HUDEP-2 (cell line): ENCODE measurements around the gene CABLES2.
"Not testable (repeated sequence)": the region's sequence is repeated elsewhere in the genome, so short reads cannot be mapped to it uniquely, and the experiment has no call there.

Source experiments
- DNase-seq, 76 experiments: peaks; one replicate each; lab custom pipeline; 2025; ENCODE audit not compliant: unreplicated experiment in 76 of 76; lab: John Stamatoyannopoulos, UW

The CABLES2 gene

DNA sequence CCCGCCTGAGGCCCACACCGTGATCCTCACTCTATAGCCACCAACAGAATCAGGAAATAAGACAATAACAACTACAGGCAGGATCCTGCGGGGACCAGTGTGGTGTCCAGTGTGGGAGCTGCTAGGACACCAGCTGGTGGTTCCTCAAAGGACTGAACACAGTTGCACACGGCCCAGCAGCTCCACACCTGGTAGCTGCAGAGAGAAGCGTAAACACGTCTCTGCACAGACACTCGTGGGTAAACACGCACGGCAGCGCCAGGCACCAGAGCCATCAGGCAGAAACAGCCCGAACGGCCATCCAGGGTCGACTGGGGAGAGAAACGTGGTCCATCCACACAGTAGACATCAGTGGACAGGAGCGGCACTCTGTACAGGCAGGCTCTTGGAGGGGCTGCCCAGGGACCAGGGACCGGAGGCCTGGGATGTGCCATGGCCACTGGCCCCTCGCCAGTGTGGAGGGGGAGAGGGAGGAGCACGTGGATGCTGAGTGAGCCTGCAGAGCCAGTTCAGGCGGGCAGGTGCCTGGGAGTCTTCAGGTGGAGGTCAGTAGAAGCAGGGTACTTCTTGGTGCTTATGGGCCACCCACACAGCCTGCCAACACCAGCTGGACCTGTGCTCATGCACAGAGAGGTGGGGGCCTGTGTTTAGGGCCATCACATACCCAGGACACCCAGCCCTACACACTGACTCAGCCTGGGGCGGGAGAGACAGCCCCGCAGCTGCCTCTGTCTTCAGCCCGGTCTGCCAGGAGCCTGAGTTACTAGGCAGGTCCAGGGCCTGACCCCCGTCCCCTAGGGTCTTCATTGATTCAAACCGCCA is 32.5 kb downstream of the CABLES2 start:
- no peak for DNase-seq

DNA sequence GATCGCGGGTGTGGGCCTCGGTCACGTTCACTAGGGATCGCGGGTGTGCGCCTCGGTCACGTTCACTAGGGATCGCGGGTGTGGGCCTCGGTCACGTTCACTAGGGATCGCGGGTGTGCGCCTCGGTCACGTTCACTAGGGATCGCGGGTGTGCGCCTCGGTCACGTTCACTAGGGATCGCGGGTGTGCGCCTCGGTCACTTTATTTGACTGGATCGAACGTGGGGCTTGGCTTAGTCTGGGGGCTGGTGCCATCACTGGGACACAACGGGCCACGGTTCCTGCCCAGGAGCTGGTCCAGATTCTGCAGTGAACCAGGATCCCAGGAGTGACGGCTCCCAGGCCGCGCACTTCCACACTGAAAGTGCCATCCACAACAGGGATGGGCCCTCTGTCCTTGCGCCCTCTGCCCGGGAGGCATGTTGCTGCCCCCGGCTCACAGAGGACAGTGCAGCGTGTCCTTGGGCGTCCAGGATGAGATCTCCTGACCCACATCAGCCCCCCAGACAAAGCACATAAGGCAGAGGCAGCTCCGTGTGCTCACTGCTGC is 33.4 kb downstream of the CABLES2 start:
- DNase-seq = not testable (repeated sequence)

DNA sequence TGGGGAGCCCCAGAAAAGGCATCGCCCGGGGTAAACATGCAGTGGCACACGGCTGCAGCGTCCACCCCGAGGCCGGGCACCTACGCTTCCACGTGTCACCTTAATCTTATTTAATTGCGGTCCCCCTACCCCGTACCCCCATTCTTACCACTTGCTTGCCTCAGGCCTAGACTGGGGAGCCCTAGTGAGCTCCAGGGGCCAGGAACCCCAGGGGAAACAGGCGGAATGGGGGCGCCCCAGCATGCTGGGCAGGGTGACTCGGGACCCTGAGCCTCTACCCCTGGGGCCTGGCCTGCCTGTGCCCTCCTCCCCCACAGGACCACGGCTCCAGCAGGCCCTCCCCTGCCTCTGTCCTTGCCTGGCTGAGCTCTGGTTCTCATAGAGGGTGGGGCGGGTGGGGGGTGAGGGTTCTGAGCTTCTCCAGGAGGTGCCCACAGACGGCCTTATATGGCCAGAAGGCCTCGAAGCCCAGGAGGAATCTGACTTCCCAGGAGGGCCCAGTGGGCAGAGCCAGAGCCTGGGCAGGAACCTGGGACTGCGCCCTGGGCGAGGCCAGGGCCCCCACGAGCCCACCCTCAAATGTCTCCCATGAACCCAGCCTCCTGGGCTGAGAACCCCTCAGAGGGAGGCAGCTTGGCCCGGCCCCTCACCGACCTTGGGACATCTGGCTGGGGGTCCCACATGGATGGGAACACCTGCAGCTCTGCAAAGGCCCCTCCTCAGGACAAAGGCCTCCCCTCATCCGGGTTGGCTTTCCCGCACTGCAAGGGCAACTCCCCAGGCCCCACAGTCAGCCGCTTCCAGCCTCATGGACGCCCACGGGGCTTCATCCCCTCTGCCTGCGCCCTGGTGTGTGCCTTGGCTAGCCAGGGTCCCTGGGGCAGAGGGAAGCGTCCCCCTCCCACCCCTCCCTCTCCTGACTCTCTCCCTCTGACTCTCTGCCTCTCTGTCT is 34.8 kb downstream of the CABLES2 start:
- no peak for DNase-seq

DNA sequence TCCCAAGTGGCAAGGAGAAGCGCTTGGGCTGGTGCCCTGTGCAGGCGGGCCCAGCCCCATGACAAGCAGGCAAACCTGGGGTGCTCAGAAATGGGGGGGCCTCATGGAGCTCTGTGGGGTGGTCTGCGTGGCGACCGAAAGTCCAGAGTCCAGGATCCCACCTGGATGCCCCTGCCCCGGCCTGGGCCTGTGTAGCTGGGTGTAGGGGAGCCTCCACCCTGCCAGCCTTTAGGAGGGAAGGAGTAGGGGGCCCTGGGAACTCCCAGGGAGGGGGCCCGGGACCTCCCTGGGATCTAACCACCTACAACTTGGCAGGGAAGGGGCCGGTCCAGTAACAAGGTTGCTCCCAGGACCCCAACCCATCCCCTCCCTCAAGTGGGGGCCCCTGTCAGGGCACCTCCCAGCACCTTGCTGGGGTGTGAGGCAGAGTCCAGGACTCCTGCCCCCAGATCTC is 35.5 kb downstream of the CABLES2 start:
- DNase-seq = no peak

DNA sequence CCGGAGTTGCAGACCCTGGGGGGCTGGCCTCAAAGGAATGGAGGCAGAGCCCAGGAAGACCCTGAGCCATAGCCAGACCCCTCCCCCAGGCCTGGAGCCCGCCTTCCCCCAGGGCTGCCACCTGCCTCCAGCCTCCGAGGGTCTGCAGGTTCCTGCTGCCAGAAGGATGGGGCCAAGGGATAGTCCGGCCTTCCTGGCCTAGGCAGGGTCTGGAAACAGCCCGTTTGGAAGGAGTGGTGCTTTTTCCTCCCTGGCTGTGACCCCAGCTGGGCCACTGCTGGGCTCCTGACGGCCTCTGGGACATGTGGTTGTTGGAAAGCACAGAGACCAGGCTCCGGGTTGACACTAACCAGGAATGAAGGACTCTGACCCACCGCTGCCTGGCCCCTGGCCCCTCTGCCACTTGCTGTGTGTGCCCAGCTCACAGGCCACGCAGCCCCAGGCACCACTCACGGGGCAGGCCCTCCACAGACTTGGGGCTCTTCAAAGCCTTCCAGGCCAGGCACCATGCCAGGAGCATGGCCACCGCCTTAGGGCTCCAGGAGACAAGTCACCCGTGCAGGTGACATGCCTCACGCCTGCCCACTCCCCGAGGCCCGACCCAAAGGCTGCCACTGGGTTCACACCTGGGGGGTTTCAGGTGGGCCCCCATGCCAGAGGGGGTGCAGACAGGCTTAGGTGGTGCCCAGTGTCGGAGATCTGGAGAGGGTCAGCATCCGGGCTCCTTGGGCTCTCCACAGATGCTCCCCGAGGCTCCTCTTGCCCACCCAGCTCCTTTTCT is 36.1 kb downstream of the CABLES2 start:
- DNase-seq = peak in 4 of 76 experiments; percentile 17 to 24 (median 21)

DNA sequence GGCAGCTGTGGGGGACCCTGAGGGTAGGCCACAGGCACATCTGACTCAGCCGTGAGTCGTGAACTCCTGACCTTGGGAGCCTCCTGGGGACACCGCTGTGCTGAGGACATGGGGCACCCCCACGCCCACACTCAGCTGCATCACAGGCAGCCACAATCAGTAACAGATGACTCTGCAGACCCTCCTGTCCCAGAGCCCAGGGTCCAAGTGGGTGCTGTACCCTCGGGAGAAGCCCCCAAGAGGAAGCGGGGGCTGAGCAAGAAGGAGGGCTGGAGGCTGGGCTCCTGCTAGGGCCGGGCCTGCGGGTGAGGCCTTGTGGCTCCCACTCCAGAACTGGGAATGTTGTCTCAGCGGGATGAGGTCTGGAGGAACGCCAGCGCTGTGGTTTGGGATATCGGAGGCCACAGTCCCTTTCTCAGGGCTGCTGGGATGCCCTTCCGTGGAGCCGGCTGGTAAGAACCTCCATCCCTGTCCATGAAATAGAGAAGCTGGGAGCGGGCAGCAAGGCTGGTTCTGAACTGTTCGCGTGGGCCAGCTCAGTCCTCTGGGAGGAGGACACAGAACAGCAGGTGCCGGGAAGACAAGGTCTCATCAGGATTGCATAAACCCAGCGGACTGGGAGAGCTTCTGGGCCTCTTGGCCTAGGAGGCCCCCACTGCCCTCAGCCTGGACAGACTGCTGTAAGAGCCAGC is 36.8 kb downstream of the CABLES2 start:
- DNase-seq = peak in 1 of 76 experiments; percentile 31

DNA sequence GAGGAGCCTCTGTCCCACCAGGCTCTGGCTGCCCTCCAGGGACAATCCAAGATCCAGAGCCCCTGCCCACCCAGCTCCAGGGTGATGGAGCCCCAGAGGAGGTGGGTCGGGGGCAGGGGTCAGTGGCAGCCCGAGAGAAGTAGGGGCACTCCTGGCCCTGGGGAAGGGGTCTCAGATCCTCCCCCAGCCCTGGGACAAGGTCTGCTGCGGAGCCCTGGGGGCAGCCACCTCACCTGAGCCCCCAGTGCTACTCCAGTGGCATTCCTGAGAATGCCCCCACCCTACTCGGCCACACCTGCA is 37.3 kb downstream of the CABLES2 start:
- DNase-seq = no peak

DNA sequence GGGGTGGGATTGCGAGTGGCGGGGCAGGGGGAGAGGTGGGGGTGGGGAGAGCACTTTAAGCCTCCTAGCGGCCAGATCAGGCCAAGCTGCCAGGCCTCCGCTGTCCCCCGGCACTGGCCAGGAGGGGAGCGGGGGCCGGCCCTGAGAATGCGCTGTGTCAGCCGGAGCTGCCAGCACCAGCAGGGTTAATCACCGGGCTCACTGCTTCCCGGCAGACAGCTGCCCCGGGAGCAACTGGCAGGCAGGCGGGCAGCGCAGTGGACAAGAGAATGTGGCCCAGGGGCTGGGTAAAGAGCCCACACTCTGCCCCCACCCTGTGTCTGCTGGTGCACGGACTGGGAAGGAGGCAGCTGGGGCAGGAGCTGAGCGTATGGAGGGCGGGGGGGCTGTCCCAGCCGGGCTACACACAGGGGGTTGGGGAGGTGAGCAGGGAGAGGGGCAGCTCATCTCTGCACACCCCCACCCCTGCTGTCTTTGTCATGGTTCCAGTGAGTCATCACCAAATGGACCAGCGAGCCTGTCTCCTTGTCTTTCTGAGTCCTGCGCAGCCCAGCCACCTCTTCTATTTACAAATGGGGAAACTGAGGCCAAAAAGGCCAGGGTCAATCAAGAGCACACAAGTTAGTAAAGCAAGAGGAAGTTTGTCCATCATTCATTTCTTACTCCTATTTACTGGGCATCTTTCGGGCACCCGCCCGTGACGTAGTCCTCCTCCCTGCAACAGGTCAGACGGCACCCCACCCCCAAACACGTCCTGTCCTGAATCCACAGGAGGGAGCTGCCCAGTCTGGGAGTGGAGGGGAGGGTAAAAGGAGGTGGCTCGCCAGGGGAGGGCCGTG is 37.9 kb downstream of the CABLES2 start:
- peak in 2 of 76 experiments; percentile 11 to 31 for DNase-seq

DNA sequence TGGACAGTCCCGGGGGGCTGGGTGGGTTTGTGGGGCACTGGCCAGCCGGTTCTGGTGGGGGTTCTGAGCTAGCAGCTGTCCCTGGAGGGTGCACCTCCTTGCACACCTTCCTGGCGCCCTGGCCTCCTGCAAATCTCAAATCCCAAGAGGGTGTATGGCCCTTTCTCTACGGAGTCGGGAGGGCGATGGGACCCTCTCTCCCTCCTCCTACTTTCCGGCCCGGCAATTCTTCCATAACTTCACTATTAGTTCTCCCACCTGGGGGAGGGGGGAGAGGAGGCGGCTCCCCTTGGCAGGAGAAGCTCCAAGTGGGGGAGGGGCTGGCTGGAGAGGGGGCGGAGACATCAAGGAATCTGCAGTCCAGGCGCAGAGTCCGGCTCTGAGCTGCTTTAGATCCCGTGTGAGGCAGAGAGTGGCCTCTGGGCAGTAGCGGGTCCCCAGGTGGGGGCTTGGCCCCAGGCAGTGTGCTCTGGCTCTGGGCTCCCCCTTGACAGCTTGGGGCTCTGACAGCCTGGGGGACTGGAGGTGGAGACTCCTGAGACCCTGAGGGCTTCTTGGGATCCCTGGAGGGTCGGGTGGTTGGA is 38.6 kb downstream of the CABLES2 start:
- no peak for DNase-seq

DNA sequence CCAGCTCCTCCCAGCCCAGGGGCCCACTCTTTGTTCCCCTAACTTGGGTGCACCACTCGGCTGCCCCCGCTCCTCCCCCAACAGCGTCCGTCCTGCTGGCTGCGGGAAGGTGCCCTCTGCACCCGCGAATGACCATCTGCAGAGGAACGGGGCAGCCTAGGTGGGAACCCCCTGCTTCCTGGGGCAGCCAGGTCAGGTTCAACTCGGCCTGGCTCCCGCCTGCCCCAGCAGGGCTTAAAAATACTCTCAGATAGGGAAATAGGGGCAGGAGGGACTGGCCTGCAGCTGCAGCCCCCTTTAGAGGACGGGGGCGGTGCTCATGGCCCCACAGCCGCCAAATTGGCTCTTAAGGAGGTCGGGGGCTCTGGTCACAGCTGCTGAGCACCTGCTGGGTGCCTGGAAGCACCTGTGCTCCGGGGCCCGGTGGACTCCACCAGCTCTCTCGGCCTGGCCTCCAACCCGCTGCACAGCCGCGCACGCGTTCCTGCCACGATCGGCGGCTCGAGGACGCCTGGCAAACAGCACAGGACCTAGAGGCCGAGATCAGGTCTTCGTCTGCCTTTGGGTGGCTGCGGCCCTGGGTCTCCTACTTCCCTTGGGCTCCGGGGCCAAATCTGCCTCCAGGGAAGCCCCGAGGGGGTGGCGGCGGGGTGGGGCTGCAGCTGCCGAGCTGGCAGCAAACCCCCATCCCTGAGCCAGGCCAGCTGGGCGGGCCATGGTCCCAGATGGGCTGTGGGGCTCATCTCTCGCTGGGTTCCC is 39.3 kb downstream of the CABLES2 start:
- DNase-seq = peak in 21 of 76 experiments; percentile 10 to 53 (median 27)

DNA sequence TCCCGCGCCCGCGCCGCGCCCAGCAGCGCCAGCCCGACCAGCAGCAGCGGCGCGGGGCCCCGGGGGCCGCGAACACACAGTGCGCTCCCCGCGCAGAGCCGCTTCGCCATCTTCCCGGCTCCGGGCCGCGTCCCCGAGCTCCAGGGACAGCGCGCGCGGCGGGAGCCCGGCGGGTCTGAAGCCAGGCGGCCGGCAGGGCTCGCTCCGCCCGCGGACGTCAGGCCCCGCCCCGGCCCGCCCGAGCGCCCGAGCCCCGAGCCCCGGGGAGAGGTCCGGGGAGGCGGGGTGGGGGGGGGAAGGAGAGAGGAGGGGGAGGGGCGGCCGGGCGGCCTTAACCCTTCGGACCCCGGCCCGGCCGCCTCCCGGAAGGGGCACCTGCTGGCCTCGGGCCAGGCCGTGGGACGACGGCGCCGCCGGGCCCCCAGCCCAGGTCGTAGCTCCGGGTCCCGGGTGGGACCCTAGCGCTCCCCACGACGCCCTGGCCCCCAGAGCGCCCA is 39.9 kb downstream of the CABLES2 start, which contains the start of gene LAMA5:
Gene LAMA5 (minus strand): TSS at position 177 of the 497 bp plus-strand sequence. CDS start 67 bp downstream, at position 110.
- peak in 14 of 76 experiments; percentile 15 to 57 (median 36) for DNase-seq

DNA sequence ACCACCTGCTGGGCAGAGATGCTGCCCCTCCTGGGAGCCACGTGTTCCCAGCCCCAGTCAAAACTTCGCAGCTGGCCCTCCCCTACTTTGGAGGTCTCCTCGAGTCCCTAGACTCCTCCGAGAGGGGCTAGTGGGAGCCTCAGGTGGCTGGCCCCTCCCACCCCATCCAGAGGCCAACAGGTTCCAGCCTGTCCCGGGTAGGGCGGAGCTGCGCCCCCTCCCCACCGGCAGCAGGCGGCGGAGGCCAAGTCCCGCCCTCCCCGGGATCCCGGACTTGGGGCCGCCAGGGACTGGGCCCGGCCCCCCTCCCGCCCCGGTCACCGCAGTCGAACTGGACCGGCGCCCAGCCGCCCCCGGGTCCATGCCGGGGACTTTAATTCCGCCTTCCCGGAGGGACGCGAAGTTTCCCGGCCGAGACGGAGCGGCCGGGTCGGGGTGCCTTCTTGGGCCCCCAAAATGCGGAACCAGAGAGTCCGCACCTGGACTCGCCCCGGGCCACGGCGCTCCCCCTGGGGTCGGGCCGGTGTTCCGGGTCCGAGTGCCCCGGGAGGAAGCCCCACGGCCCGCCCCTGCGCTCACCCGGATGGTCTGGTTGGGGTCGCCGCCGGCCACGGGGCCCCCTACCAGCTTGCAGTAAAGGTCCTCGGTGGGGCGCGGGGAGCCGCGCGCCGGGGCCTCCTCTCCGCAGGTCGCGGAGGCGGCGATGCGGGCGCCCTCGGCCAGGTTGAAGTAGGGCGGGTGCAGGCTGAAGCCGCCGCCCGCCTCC is 40.5 kb downstream of the CABLES2 start:
- peak in 1 of 76 experiments; percentile 57 for DNase-seq

DNA sequence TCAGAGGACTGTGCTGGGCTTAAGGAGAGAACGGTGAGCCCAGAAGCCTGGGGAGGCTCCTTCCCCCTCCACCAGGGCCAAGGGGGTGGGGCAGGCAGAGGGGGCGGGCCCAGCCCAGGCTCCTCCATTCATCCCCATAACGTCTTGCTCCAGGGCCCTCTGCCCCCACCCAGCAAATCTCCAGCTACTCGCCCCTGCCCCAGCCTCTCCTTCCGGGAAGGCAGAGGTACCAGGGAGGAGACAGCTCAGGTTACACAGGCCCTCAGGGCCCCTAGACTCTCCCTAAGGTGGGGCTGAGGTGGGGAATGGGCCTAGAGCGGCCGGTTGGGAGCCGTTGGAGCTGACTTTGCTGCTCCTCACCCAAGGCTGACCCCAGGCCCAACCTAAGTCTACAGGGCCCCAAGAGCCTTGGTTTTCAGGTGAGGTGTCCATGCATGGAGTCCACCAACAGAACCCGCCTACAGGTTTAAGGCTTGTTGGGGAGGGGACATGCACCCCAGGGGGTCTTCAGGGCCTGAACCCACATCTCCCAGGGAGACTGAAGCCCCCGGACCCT is 41.2 kb downstream of the CABLES2 start:
- peak in 17 of 76 experiments; percentile 11 to 51 (median 32) for DNase-seq

DNA sequence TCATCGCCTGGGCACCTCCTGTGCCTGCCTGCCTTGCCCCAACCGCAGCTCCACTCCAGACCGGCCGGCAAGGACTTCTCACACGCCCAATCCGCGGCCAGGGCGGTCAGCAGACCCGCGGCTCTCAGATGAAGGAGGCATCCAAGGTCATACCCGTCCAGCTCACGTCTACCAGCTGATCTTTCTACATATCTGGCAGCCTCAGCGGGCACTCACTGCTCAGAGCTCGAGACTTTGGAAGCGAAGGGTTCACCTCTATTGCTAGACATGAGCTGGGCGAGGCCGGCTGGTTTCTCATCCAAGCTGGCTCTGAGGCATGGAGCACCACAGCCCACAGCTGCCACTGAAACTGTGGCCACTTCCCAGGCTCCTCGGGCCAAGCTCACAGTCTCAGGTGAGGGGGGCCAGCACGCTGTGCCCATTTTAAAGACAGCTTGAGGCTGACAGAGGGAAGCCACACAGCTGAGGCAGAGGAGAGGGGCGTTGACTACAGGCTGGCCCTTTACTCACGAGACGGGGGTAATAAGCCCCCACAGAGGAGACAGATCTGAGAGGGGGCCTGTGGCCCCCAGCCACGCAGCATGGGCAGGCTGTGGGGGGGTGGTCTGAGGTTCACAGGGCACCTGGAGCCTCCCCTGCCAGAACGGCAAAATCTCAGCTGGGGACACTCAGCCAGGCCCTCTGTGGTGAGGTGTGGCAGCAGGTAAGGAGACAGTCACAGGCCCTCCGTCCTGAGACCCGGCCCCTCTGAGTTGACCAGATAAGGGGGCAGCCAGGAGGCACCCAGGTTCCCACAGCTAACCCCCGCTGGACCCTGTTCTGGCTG is 42.0 kb downstream of the CABLES2 start:
- DNase-seq = no peak
